ENCODE results near the gene MAP1B. TPM values are rescaled to one million over a fixed set of nuclear protein-coding genes. Genes with fewer than 3 reads are reported as not detected.
A peak's percentile ranks its signal among the peaks of the same experiment; 100 is the strongest.

Gene MAP1B
- polyA plus RNA-seq, 2 of the 4 experiments (the other 2 are of a cell fraction), result 40.2 to 73.0 TPM

- no peak overlapping the region for H3K4me3 ChIP-seq
- 75% methylated on average over 2 of the region's 2 CpGs for WGBS (ENCODE audit: missing lambda C conversion rate)
- ATAC-seq (no peak), FAIRE-seq (no peak), DNase-seq (ENCODE audit: low read depth in 1 of 2, low spot score in 1 of 2) (no peak)
- ChIA-PET CTCF (no interaction called here), POLR2A (no interaction called here)
- H3K4me1 ChIP-seq, result peaks cover 42% of the 10 kb centered on the region
- TF ChIP-seq MAZ (IDR thresholded peaks at IDR 0.05; ENCODE audit: borderline replicate concordance, low read depth, low read length) (no peak), BHLHE40 (IDR thresholded peaks at IDR 0.05; ENCODE audit: low read depth, low read length) (no peak), EP300 (IDR thresholded peaks at IDR 0.05) (no peak), EHF (CRISPR knock-in tag; IDR thresholded peaks at IDR 0.05) (no peak), RFX5 (IDR thresholded peaks at IDR 0.05) (no peak), ZFP36 (IDR thresholded peaks at IDR 0.05; ENCODE audit: borderline replicate concordance, partially characterized antibody) (no peak), CBX8 (IDR thresholded peaks at IDR 0.05) (no peak), RARB (CRISPR knock-in tag; IDR thresholded peaks at IDR 0.05) (no peak), SMC3 (IDR thresholded peaks at IDR 0.05) (no peak), JUN (IDR thresholded peaks at IDR 0.05) (no peak), HOXB5 (CRISPR knock-in tag; IDR thresholded peaks at IDR 0.05) (no peak), MYC (IDR thresholded peaks at IDR 0.05; ENCODE audit: borderline replicate concordance, low read length) (no peak), SREBF2 (IDR thresholded peaks at IDR 0.05) (no peak), PBX3 (IDR thresholded peaks at IDR 0.05) (no peak), CEBPB (IDR thresholded peaks at IDR 0.05) (no peak), MAX (IDR thresholded peaks at IDR 0.05) (no peak), EHMT2 (IDR thresholded peaks at IDR 0.05; ENCODE audit: low read depth) (no peak)
- TF ChIP-seq, protein P1, sequence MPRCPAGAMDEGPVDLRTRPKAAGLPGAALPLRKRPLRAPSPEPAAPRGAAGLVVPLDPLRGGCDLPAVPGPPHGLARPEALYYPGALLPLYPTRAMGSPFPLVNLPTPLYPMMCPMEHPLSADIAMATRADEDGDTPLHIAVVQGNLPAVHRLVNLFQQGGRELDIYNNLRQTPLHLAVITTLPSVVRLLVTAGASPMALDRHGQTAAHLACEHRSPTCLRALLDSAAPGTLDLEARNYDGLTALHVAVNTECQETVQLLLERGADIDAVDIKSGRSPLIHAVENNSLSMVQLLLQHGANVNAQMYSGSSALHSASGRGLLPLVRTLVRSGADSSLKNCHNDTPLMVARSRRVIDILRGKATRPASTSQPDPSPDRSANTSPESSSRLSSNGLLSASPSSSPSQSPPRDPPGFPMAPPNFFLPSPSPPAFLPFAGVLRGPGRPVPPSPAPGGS (IDR thresholded peaks at IDR 0.05), result no peak
- TF ChIP-seq, protein P2, sequence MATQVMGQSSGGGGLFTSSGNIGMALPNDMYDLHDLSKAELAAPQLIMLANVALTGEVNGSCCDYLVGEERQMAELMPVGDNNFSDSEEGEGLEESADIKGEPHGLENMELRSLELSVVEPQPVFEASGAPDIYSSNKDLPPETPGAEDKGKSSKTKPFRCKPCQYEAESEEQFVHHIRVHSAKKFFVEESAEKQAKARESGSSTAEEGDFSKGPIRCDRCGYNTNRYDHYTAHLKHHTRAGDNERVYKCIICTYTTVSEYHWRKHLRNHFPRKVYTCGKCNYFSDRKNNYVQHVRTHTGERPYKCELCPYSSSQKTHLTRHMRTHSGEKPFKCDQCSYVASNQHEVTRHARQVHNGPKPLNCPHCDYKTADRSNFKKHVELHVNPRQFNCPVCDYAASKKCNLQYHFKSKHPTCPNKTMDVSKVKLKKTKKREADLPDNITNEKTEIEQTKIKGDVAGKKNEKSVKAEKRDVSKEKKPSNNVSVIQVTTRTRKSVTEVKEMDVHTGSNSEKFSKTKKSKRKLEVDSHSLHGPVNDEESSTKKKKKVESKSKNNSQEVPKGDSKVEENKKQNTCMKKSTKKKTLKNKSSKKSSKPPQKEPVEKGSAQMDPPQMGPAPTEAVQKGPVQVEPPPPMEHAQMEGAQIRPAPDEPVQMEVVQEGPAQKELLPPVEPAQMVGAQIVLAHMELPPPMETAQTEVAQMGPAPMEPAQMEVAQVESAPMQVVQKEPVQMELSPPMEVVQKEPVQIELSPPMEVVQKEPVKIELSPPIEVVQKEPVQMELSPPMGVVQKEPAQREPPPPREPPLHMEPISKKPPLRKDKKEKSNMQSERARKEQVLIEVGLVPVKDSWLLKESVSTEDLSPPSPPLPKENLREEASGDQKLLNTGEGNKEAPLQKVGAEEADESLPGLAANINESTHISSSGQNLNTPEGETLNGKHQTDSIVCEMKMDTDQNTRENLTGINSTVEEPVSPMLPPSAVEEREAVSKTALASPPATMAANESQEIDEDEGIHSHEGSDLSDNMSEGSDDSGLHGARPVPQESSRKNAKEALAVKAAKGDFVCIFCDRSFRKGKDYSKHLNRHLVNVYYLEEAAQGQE (IDR thresholded peaks at IDR 0.05), result no peak
- H3K27ac ChIP-seq, result no peak overlapping the region
- no peak overlapping the region for H3K4me2 ChIP-seq
- no peaks in the 10 kb centered on the region for H3K9me3 ChIP-seq
These were observed 148.4 kb downstream of the MAP1B start for GRCh38 chr5:72255670-72256069.

- Histone ChIP-seq H3K9me3 (no peaks in the 10 kb centered on the region), H3K4me2 (no peak overlapping the region), H3K4me3 (no peak overlapping the region), H3K4me1 (peaks cover 36% of the 10 kb centered on the region), H3K27ac (peak overlapping the region in 1 of 2 experiments; percentile 40; a peak in 2 of 6 replicates)
- ATAC-seq (no peak), DNase-seq (ENCODE audit: low read depth in 1 of 2, low spot score in 1 of 2) (no peak), FAIRE-seq (peak; percentile 65)
- CTCF ChIA-PET, result no interaction called here
- POLR2A ChIA-PET, result no interaction called here
- WGBS (ENCODE audit: missing lambda C conversion rate), result 95% methylated on average over 2 of the region's 2 CpGs
- TF ChIP-seq ZC3H11A (IDR thresholded peaks at IDR 0.05) (no peak), POLR2A (IDR thresholded peaks at IDR 0.05; ENCODE audit: low read length) (no peak), NFE2L2 (conservative IDR thresholded peaks at IDR 0.05; ENCODE audit: low read length) (no peak), FOSB (CRISPR knock-in tag; IDR thresholded peaks at IDR 0.05) (no peak), EP300 (IDR thresholded peaks at IDR 0.05) (no peak), SMC3 (IDR thresholded peaks at IDR 0.05) (no peak), POLR2AphosphoS2 (conservative IDR thresholded peaks at IDR 0.05; ENCODE audit: low read length) (no peak), RNF2 (IDR thresholded peaks at IDR 0.05; ENCODE audit: borderline replicate concordance, low read depth) (no peak), RAD21 (conservative IDR thresholded peaks at IDR 0.05 in 1 of 2, IDR thresholded peaks at IDR 0.05 in 1 of 2) (no peak), PBX3 (IDR thresholded peaks at IDR 0.05) (no peak), GATA3 (IDR thresholded peaks at IDR 0.05; ENCODE audit: borderline replicate concordance) (no peak), SREBF2 (IDR thresholded peaks at IDR 0.05) (no peak), KDM1A (IDR thresholded peaks at IDR 0.05; ENCODE audit: low read depth) (no peak), TFCP2L1 (CRISPR knock-in tag; IDR thresholded peaks at IDR 0.05) (no peak)
- TF ChIP-seq, protein P2 (IDR thresholded peaks at IDR 0.05), result no peak
These were observed 149.3 kb downstream of the MAP1B start for GRCh38 chr5:72256536-72256935.
